GM19452 (cell line): ENCODE data around the gene SH3PXD2A.
"Not testable (repeated sequence)": the region's sequence is repeated elsewhere in the genome, so short reads cannot be mapped to it uniquely, and the experiment has no call there.

Source experiments
- ATAC-seq: cut with Tn5 transposase; IDR thresholded peaks from one replicate; pipeline ENCODE4 v1.9.1; 2021; ENCODE audit not compliant: unreplicated experiment

The SH3PXD2A gene

GRCh38 chr10:103849880-103850571 lies 5.3 kb downstream of the SH3PXD2A start:
- no peak for ATAC-seq

DNA sequence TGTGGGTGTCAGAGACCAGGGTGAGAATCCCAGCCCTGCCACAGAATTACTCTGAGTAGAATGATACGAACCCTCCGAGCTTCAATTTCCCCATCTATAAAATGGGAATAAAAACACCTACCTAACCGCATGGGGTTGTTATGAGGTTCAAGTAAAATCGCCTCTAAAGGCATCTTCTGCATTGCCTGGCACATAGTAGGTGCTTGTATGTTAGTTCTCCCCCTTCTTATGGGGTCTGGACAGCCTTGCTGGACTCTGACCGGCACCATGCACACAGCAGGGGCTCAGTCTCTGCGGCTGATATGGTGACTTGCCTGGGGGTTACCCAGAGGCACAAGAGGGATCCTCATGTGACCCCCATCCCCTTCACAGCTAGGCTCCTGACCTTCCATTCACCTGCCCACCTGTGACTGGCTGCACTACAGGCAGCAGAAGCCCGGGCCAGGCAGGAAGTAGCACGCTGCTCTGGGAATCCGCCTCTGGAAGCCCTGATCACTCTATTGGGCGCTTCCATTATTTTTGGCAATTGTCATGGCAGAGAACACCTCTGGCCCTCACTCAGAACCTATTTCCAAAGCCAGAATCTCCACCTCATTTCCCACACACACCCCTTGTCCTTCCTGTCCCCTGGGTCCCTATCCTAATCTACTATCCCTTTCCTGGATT lies 6.0 kb downstream of the SH3PXD2A start:
- no peak for ATAC-seq

- ATAC-seq, result no peak
Measured at GRCh38 chr10:103847909-103848468, 7.4 kb downstream of the SH3PXD2A start.

GRCh38 chr10:103847346-103847745 lies 8.0 kb downstream of the SH3PXD2A start:
- no peak for ATAC-seq

DNA sequence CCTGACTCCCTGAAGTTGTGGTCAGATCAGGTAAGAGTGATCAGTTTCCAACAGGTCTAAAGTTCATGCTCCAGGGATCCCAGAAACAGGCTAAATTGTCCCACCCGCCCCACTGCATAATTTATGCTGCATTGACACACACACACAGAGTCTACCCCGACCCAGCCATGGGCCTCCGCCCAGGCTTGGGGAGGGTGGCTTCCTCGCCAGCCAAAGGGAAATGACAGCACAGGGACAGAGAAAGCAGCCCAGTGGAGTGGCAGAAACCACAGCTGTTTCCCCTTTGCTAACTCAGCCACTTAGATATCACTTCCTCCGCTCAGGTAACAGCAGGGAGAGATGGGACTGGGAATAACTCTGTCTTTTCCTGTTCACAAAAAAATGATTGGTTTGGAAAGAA lies 9.4 kb downstream of the SH3PXD2A start:
- no peak for ATAC-seq

DNA sequence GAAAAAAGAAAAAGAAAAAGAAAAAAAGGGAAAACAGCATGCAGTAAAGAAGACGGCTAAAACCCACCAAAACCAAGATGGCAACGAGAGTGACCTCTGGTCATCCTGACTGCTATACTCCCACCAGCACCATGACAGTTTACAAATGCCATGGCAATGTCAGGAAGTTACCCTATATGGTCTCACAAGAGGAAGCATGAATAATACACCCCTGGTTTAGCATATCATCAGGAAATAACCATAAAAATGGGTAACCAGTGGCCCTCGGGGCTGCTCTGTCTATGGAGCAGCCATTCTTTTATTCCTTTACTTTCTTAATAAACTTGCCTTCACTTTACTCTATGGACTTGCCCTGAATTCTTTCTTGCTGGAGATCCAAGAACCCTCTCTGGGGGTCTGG lies 10.0 kb downstream of the SH3PXD2A start:
- ATAC-seq, result not testable (repeated sequence)

DNA sequence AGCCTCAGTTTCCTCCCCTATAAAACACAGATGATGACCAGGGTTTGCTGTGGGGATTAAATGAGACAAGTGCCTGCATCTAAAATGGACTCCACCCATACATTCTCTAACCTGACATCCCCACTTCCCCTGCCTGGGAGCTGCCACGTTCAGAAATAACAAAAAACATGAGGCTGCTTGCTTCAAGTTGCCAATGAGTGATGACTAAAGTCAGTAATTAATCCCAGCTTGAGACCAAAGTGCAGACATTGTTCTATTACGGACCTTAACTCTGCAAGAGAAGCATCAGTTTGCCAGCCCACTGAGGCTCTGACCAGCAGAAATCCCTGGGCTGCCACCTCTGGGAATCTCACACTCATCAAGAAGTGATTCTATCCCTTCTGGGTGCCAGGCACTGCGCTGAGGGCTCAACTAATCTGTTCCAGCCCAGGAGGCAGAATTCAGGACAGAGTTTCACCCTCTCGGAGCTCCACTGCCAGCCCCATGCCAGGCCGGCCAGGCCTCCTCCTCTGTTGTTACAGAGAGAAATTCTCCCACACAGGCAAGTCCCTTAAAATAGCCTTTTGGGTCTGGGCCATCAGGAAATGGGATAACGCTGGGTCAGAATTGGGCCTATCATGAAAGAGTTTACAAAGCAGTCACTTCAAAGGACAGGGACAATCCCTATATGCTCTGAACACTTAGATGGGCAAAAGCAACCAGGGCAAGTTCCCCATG lies 11.4 kb downstream of the SH3PXD2A start:
- no peak for ATAC-seq

DNA sequence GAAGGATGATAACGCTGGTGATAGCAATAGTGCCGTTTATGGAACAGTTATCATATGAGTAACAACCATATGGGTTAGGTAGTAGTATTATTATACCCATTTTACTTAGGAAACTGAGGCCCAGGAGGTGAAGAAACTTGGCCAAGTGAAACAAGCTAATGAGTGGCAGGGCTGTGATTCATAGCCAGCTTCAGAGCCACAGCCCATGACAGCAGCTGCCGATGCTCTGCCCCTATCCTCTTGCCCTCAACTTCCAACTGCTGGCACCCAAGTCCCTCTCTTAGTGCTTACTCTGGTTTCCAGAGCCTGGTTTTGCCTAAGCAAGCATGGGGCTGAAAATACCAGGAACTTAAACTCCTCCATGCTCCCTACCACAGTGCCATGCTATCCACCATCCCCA lies 12.3 kb downstream of the SH3PXD2A start:
- ATAC-seq, result no peak

DNA sequence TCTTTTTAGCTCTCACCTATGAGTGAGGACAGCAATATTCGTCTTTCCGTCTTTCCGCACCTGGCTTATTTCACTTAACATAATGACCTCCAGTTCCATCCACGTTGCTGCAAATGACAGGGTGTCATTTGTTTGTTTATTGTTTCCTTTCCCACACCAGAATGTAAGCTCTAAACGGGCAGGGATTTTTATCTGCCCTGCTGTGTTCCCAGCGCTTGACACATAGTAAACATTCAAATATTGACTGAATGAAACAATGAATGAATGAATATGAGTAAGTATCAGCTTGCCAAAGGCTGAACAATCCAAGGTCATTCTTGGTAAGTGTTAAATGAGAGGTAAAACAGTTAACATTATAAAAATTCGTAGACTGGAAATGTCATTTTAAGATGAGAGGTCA lies 12.8 kb downstream of the SH3PXD2A start:
- ATAC-seq, result no peak

GRCh38 chr10:103841519-103841918 lies 13.9 kb downstream of the SH3PXD2A start:
- ATAC-seq, result no peak

DNA sequence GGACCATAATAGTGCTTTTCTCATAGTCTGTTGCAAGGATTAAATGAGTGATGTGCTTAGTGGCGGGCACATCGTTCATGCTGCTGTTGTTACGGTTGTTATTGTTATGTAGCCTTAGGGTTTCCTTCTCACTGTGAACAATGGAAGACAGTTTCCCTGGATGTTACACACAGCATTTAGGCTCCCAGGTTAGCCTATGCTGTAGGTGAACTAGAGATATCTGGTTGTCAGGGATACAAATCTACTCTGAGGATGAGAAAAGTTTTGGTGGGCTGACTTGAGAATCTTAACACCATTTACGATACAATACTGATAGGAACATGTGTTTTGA lies 14.7 kb downstream of the SH3PXD2A start:
- ATAC-seq, result no peak

DNA sequence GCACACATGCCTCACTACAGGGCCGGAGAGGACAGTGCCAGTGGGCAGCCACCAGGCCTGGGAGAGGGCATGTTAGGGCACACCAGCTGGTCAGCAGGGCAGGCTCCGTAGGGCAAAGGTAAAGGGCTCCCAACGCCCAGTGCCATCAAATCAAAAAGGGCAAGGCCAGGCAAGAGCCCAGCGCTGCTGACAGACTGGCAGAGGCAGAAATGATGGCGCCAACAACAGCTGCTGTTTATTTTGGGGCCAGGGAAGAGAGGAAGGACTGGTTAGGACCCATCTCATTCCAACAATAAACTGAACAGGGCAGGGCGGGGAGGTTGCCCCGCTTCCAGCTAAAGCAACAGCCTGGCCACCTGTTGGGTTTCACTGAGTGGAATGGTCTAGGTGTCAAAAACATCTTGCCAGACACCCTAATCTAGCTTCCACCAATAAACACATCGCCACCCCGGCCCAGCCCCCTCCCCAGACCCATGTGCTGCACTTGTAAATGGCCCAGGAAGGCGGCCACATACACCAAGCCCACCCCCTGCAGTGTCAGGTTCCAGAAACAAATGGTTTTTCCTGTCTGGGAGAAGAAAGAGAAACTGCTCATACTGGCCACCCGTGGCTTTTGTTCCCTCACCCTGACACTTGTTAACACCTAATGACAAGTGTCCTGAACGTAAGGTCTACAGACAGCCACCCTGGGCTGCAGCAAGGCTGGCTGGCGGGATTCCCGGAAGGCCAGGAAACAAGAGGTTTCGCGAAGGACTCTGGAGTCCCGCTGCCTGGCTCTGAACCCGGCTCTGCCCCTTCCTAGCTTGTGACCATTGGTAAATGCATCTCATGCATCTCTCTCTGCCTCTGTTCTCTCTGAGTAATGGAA lies 15.3 kb downstream of the SH3PXD2A start:
- ATAC-seq, result no peak

DNA sequence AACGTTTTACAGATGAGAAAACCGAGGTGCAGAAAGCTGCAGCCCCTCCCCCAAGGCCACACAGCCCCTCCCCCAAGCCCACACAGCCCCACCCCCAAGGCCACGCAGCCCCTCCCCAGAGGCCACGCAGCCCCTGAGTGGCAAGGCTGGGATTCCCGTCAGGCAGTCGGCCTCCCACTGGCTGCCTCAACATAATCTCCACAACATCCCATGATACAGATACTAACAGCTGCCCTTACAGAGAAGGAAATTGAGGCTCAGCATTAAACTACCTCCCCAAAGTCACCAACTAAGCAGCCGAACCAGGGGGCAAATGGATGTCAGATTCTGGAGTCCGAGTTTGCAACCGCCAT lies 15.9 kb downstream of the SH3PXD2A start:
- no peak for ATAC-seq

- no peak for ATAC-seq
Measured at GRCh38 chr10:103838862-103839518, 16.4 kb downstream of the SH3PXD2A start.

GRCh38 chr10:103838070-103838395 lies 17.3 kb downstream of the SH3PXD2A start:
- no peak for ATAC-seq

DNA sequence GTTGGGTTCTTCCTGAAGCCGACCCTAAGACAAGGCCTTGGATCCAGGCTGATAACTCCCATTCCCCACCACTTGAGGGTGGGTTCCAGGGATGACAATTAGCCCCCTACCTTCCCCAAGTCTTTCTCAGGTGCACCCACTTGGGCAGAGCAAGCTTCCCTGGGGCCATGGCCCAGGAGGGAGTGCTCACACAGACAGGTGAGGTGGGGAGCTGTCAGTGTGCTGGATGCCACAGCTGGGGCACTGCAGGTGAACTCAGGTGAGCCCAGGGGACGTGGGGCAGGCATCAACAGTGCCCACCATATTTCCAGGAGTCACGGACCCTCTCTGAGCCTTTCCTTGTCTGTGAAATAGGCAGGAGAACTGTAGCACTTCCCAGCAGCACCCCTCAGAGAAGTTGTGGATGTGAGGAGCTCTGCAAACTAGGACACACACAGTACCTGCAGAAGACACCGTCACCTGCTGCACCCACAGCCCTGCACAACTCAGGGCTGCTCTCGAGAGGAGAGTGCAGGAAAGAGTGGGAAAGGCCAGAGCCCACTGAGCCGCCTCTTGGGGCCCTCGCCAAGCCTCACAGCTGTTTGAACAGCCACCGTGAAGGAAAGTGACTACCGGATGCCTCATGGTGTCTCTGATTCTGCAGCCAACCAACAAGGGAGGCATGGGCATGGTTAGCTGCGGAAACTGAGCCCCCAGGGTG lies 17.9 kb downstream of the SH3PXD2A start:
- ATAC-seq, result no peak

- no peak for ATAC-seq
Measured at GRCh38 chr10:103836861-103837260, 18.5 kb downstream of the SH3PXD2A start.

- no peak for ATAC-seq
Measured at GRCh38 chr10:103836273-103836672, 19.1 kb downstream of the SH3PXD2A start.

GRCh38 chr10:103835096-103836050 lies 20.0 kb downstream of the SH3PXD2A start:
- ATAC-seq, result no peak
